Measurements from ENCODE around the gene C6orf132. TPM values are rescaled to one million over a fixed set of nuclear protein-coding genes. Genes with fewer than 3 reads are reported as not detected.

C6orf132 gene
- total RNA-seq, 1 experiment from 2014 or later, result 88.5 TPM

- no peak for TF ChIP-seq CTCF (IDR thresholded peaks at IDR 0.05; ENCODE audit: unreplicated experiment)
- no TSS peak for BruUV-seq (replicated peaks)
- intact Hi-C loops (cut with micrococcal nuclease; ENCODE audit: unreplicated experiment), result no loop called here
- Mint-ChIP-seq H3K27ac (ENCODE audit: unreplicated experiment) (peak overlapping the region; percentile 89), H3K27me3 (ENCODE audit: unreplicated experiment) (no peaks in the 10 kb centered on the region), H3K9me3 (ENCODE audit: low read depth, unreplicated experiment) (no peaks in the 10 kb centered on the region), H3K4me3 (ENCODE audit: low read depth, unreplicated experiment) (peak overlapping the region; percentile 74), H3K36me3 (ENCODE audit: insufficient read depth, unreplicated experiment) (peaks cover 75% of the 10 kb centered on the region), H3K4me1 (ENCODE audit: low read depth, unreplicated experiment) (peaks cover 67% of the 10 kb centered on the region)
- DNase-seq, result no peak
- CTCF ChIA-PET, result interaction anchor here (1.3 to 2.5 kb wide), 4 partner anchors 16 to 39 kb away, joined by 6 to 15 read pairs (median 8); no protein-coding TSS in a partner anchor
These were observed 4.2 kb downstream of the C6orf132 start for GRCh38 chr6:42138190-42138589.

GRCh38 chr6:42137194-42137753 lies 5.1 kb downstream of the C6orf132 start:
- H3K27ac Mint-ChIP-seq (ENCODE audit: unreplicated experiment), result peak overlapping the region; percentile 79
- H3K4me3 Mint-ChIP-seq (ENCODE audit: low read depth, unreplicated experiment), result peak overlapping the region; percentile 55
- peaks cover 75% of the 10 kb centered on the region for H3K36me3 Mint-ChIP-seq (ENCODE audit: insufficient read depth, unreplicated experiment)
- TF ChIP-seq CTCF (IDR thresholded peaks at IDR 0.05; ENCODE audit: unreplicated experiment), result no peak
- no peaks in the 10 kb centered on the region for H3K9me3 Mint-ChIP-seq (ENCODE audit: low read depth, unreplicated experiment)
- intact Hi-C loops (cut with micrococcal nuclease; ENCODE audit: unreplicated experiment), result loop anchor here (2.0 kb wide), 1 partner anchor 14 kb away; no protein-coding TSS in a partner anchor
- H3K4me1 Mint-ChIP-seq (ENCODE audit: low read depth, unreplicated experiment), result peaks cover 68% of the 10 kb centered on the region
- CTCF ChIA-PET, result interaction anchor here (0.6 to 2.5 kb wide), 15 partner anchors 14 to 90 kb away, joined by 3 to 16 read pairs (median 4); no protein-coding TSS in a partner anchor
- DNase-seq, result peak; percentile 69
- no peaks in the 10 kb centered on the region for H3K27me3 Mint-ChIP-seq (ENCODE audit: unreplicated experiment)
- BruUV-seq (replicated peaks), result TSS peak; percentile 74

- peaks cover 74% of the 10 kb centered on the region for H3K4me1 Mint-ChIP-seq (ENCODE audit: low read depth, unreplicated experiment)
- peaks cover 75% of the 10 kb centered on the region for H3K36me3 Mint-ChIP-seq (ENCODE audit: insufficient read depth, unreplicated experiment)
- peak overlapping the region; percentile 55 for H3K4me3 Mint-ChIP-seq (ENCODE audit: low read depth, unreplicated experiment)
- CTCF ChIA-PET, result interaction anchor here (0.6 to 2.5 kb wide), 16 partner anchors 14 to 91 kb away, joined by 3 to 16 read pairs (median 4); no protein-coding TSS in a partner anchor
- peak; percentile 64 for DNase-seq
- intact Hi-C loops (cut with micrococcal nuclease; ENCODE audit: unreplicated experiment), result loop anchor here (2.0 kb wide), 1 partner anchor 14 kb away; no protein-coding TSS in a partner anchor
- no TSS peak for BruUV-seq (replicated peaks)
- H3K9me3 Mint-ChIP-seq (ENCODE audit: low read depth, unreplicated experiment), result no peaks in the 10 kb centered on the region
- H3K27ac Mint-ChIP-seq (ENCODE audit: unreplicated experiment), result peak overlapping the region; percentile 79
- peak; percentile 36 for TF ChIP-seq CTCF (IDR thresholded peaks at IDR 0.05; ENCODE audit: unreplicated experiment)
- H3K27me3 Mint-ChIP-seq (ENCODE audit: unreplicated experiment), result no peaks in the 10 kb centered on the region
These were observed 5.8 kb downstream of the C6orf132 start for GRCh38 chr6:42136508-42137193.

GRCh38 chr6:42135722-42136121 lies 6.7 kb downstream of the C6orf132 start:
- H3K4me3 Mint-ChIP-seq (ENCODE audit: low read depth, unreplicated experiment), result no peak overlapping the region
- no TSS peak for BruUV-seq (replicated peaks)
- no peak overlapping the region for H3K27ac Mint-ChIP-seq (ENCODE audit: unreplicated experiment)
- intact Hi-C loops (cut with micrococcal nuclease; ENCODE audit: unreplicated experiment), result loop anchor here (2.0 kb wide), 1 partner anchor 13 kb away; no protein-coding TSS in a partner anchor
- CTCF ChIA-PET, result interaction anchor here (0.6 to 2.1 kb wide), 2 partner anchors 13 to 18 kb away, joined by 4 to 16 read pairs; no protein-coding TSS in a partner anchor
- H3K36me3 Mint-ChIP-seq (ENCODE audit: insufficient read depth, unreplicated experiment), result peaks cover 72% of the 10 kb centered on the region
- H3K4me1 Mint-ChIP-seq (ENCODE audit: low read depth, unreplicated experiment), result peaks cover 72% of the 10 kb centered on the region
- no peak for TF ChIP-seq CTCF (IDR thresholded peaks at IDR 0.05; ENCODE audit: unreplicated experiment)
- no peak for DNase-seq
- no peaks in the 10 kb centered on the region for H3K27me3 Mint-ChIP-seq (ENCODE audit: unreplicated experiment)
- no peaks in the 10 kb centered on the region for H3K9me3 Mint-ChIP-seq (ENCODE audit: low read depth, unreplicated experiment)
